A549 (cell line): ENCODE data around the gene ICAM2.

Experiments used
- BCL3 ChIP-seq: fragments of >200 bp; sonication (Bioruptor Twin); formaldehyde crosslinking; IDR thresholded peaks from 3 replicates; pipeline ENCODE4 v1.6.1; 2016
- CTCF ChIP-seq: fragments of >200 bp; sonication (Bioruptor Twin); formaldehyde crosslinking; IDR thresholded peaks from 3 replicates; pipeline ENCODE4 v1.5.1; 2016
- FOSL2 ChIP-seq, 2 experiments: fragments of 450-650 bp in 1 of 2; fragments of >200 bp in 1 of 2; sonication (Bioruptor Twin) in 1 of 2; formaldehyde crosslinking; IDR thresholded peaks; 2 replicates each; pipeline versions ENCODE4 v1.5.0 to v1.6.1; 2016 to 2020; ENCODE audit warnings: mild to moderate bottlenecking in 1 of 2, moderate library complexity in 1 of 2
- HDAC2 ChIP-seq: fragments of 200-600 bp; sonication (generic); IDR thresholded peaks from 2 replicates; pipeline ENCODE4 v1.6.1; 2016
- MYC ChIP-seq: IDR thresholded peaks from 2 replicates; pipeline ENCODE4 v1.6.1; 2012; ENCODE audit warnings: mild to moderate bottlenecking, inconsistent platforms, low read length, improper control_type of control experiment, borderline replicate concordance
- NR3C1 ChIP-seq: fragments of >200 bp; sonication (Bioruptor Twin); formaldehyde crosslinking; IDR thresholded peaks from 3 replicates; pipeline ENCODE4 v1.6.1; 2017
- POLR2A ChIP-seq: IDR thresholded peaks from 2 replicates; pipeline ENCODE4 v1.6.1; 2012; ENCODE audit warnings: mild to moderate bottlenecking, low read length
- REST ChIP-seq: fragments of 200-600 bp; sonication (generic); IDR thresholded peaks from 2 replicates; pipeline ENCODE4 v1.6.1; 2016; ENCODE audit warnings: antibody characterized with exemption, mild to moderate bottlenecking, moderate library complexity
- SMC3 ChIP-seq: fragments of >200 bp; sonication (Bioruptor Twin); formaldehyde crosslinking; IDR thresholded peaks from 3 replicates; pipeline ENCODE4 v1.6.1; 2018; ENCODE audit warnings: inconsistent platforms
- USF2 ChIP-seq: fragments of 450-650 bp; IDR thresholded peaks from 2 replicates; pipeline ENCODE4 v1.6.1; 2014; ENCODE audit warnings: antibody characterized with exemption
- TF ChIP-seq, protein P1 (sequence below): IDR thresholded peaks from 2 replicates; pipeline ENCODE4 v1.6.1; 2012; ENCODE audit warnings: low read depth, borderline replicate concordance
- TF ChIP-seq, protein P2 (sequence below): IDR thresholded peaks from 2 replicates; pipeline ENCODE4 v1.6.1; 2012
- TF ChIP-seq, protein P3 (sequence below): fragments of 150-350 bp; IDR thresholded peaks from 2 replicates; pipeline ENCODE4 v1.6.1; 2014; ENCODE audit warnings: low read depth, mild to moderate bottlenecking, low read length

GRCh38 chr17:64045176-64045575, 24.7 kb upstream of the ICAM2 start:
- TF ChIP-seq CTCF: no peak
- TF ChIP-seq, protein P1, sequence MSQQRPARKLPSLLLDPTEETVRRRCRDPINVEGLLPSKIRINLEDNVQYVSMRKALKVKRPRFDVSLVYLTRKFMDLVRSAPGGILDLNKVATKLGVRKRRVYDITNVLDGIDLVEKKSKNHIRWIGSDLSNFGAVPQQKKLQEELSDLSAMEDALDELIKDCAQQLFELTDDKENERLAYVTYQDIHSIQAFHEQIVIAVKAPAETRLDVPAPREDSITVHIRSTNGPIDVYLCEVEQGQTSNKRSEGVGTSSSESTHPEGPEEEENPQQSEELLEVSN: no peak
- no peak for TF ChIP-seq SMC3
- TF ChIP-seq, protein P2, sequence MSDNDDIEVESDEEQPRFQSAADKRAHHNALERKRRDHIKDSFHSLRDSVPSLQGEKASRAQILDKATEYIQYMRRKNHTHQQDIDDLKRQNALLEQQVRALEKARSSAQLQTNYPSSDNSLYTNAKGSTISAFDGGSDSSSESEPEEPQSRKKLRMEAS: no peak
- TF ChIP-seq HDAC2: no peak
- TF ChIP-seq, protein P3, sequence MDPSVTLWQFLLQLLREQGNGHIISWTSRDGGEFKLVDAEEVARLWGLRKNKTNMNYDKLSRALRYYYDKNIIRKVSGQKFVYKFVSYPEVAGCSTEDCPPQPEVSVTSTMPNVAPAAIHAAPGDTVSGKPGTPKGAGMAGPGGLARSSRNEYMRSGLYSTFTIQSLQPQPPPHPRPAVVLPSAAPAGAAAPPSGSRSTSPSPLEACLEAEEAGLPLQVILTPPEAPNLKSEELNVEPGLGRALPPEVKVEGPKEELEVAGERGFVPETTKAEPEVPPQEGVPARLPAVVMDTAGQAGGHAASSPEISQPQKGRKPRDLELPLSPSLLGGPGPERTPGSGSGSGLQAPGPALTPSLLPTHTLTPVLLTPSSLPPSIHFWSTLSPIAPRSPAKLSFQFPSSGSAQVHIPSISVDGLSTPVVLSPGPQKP: no peak
- no peak for TF ChIP-seq NR3C1
- TF ChIP-seq MYC: no peak
- TF ChIP-seq BCL3: no peak
- TF ChIP-seq POLR2A: no peak
- TF ChIP-seq FOSL2 (IDR thresholded peaks at IDR 0.05): no peak
- TF ChIP-seq FOSL2 (CRISPR knock-in tag; IDR thresholded peaks at IDR 0.05): no peak
- no peak for TF ChIP-seq REST
- no peak for TF ChIP-seq USF2
